Testis (tissue), 5 donors: ENCODE measurements around the gene KLHDC7A. TPM values are rescaled to one million over a fixed set of nuclear protein-coding genes. Genes with fewer than 3 reads are reported as not detected.
A peak's percentile ranks its signal among the peaks of the same experiment; 100 is the strongest.

Experiments used
- DNase-seq: peaks from one replicate; pipeline ENCODE4 v3.0.0-alpha.2; 2019
- H3K27ac ChIP-seq, 2 donors: fragments of 200-600 bp; sonication (generic); one replicate each; pipeline ENCODE4 v1.5.1; 2019
- H3K27me3 ChIP-seq: fragments of 200-600 bp; sonication (generic); one replicate; pipeline ENCODE4 v1.5.1; 2019
- H3K36me3 ChIP-seq: fragments of 200-600 bp; sonication (generic); one replicate; pipeline ENCODE4 v1.5.1; 2017; ENCODE audit warnings: low read depth; ENCODE audit errors: missing control alignments
- H3K4me1 ChIP-seq: fragments of 200-600 bp; sonication (generic); one replicate; pipeline ENCODE4 v1.5.1; 2019
- H3K4me3 ChIP-seq, 2 donors: fragments of 200-600 bp; sonication (generic); one replicate each; pipeline ENCODE4 v1.5.1; 2017 to 2019
- H3K9me3 ChIP-seq: fragments of 200-600 bp; sonication (generic); one replicate; pipeline ENCODE4 v1.5.1; 2017
- POLR2A ChIP-seq: fragments of 450-650 bp; IDR thresholded peaks from one replicate; pipeline ENCODE4 v1.6.1; 2017; ENCODE audit warnings: antibody characterized with exemption, mild to moderate bottlenecking, moderate library complexity
- WGBS, 2 donors: methylation state at CpG; one replicate each; pipeline ENCODE4 v1.1.5; 2018; 5-methylcytosine and 5-hydroxymethylcytosine counted together
- intact Hi-C: fragments of 100-400 bp; cut with DNase I; formaldehyde crosslinking; loops from one replicate; pipeline ENCODE4 v1.15.1; 2023; ENCODE audit warnings: low total_unique reads
- long read RNA-seq, 2 donors: transcript quantifications; one replicate each; lab custom pipeline, GENCODE V29; 2026
- polyA plus RNA-seq: library from polyadenylated mRNA; stranded (reverse); fragments of 350-450 nt; fragmentation: Illumina TruSeq; extraction: RNeasy Lipid Tissue Mini Kit (QIAGEN cat#74804); gene quantifications from one replicate; pipeline ENCODE4 v1.2.3, GENCODE V29; 2014; ENCODE audit warnings: low read depth, low replicate concordance; ENCODE audit not compliant: insufficient read depth
- total RNA-seq, 2 donors: library from RNA; depleted of rRNA; stranded (reverse); fragments of >200 nt; gene quantifications; one replicate each; pipeline ENCODE4 v1.2.3, GENCODE V29; 2016
- TF ChIP-seq, protein P1 (sequence below), 3 experiments: fragments of 450-650 bp in 2 of 3; fragments of 200-600 bp in 1 of 3; sonication (generic) in 1 of 3; IDR thresholded peaks; one replicate each; pipeline ENCODE4 v1.5.1; 2016 to 2019; ENCODE audit warnings: antibody characterized with exemption in 3 of 3, mild to moderate bottlenecking in 2 of 3, moderate library complexity in 1 of 3

The KLHDC7A gene
- under 1 TPM; 0.06 to 0.08 TPM for total RNA-seq
- polyA plus RNA-seq = 1.3 TPM
- long read RNA-seq, donor 1, full-length matches to known transcripts = 3 of 3 reads
- long read RNA-seq, donor 1, partial matches to known transcripts = 0 of 3 reads
- long read RNA-seq, donor 1, other reads (novel, unspliced or antisense) = 0 of 3 reads
- long read RNA-seq, donor 2 = 0 reads

DNA sequence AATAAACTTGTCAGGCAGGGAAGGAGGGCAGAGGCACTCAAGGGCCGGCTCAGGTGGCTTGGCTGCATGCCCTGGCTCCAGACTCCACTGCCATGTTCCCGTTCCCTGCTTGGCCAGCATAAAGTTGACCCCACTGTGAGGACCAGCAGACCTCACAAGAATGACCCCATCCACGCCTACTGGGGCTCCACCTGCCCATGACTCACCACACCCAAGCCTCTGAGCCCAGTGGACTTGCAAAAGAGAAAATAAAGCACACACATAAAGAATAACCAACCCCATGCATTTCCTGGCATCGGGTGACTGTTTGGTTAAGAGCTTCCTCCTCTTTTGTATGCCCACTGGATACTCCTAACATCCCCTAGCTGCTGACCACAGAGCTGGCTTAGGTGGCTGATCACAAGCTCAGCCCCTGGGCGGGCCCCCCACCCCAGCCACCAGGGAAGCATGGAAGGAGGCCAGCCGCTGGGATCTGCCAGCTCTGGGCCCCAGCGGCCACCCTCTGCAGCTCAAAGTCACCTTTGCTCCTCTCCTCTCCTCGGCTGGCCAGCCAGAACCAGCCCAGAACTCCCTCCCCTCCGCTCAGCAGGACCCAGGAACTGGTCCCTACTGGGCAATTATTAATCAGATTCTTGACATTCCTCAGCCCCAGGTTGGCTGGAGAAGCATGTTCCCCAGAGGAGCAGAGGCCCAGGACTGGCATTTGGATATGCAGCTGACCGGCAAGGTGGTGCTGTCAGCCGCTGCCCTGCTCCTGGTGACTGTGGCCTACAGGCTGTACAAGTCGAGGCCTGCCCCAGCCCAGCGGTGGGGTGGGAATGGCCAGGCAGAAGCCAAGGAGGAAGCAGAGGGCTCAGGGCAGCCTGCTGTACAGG, at the start of gene KLHDC7A:
Gene KLHDC7A (plus strand): TSS at position 616 of the 875 bp plus-strand sequence. CDS start 52 bp downstream, at position 668.
- no peak for DNase-seq
- no peaks in the 10 kb centered on the region for H3K27me3 ChIP-seq
- no peaks in the 10 kb centered on the region for H3K4me1 ChIP-seq
- H3K36me3 ChIP-seq = no peaks in the 10 kb centered on the region
- intact Hi-C loops = no loop called here
- peak within 1 kb of the TSS in 1 of 2 donors; percentile 36 for H3K4me3 ChIP-seq
- 69 to 73% methylated on average over 8 to 13 of the region's 13 CpGs for WGBS, 2 donors
- TF ChIP-seq, protein P1, sequence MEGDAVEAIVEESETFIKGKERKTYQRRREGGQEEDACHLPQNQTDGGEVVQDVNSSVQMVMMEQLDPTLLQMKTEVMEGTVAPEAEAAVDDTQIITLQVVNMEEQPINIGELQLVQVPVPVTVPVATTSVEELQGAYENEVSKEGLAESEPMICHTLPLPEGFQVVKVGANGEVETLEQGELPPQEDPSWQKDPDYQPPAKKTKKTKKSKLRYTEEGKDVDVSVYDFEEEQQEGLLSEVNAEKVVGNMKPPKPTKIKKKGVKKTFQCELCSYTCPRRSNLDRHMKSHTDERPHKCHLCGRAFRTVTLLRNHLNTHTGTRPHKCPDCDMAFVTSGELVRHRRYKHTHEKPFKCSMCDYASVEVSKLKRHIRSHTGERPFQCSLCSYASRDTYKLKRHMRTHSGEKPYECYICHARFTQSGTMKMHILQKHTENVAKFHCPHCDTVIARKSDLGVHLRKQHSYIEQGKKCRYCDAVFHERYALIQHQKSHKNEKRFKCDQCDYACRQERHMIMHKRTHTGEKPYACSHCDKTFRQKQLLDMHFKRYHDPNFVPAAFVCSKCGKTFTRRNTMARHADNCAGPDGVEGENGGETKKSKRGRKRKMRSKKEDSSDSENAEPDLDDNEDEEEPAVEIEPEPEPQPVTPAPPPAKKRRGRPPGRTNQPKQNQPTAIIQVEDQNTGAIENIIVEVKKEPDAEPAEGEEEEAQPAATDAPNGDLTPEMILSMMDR (IDR thresholded peaks at IDR 0.05) = no peak
- no peak for TF ChIP-seq POLR2A
- H3K27ac ChIP-seq = no peak within 1 kb of the TSS
- H3K9me3 ChIP-seq = no peaks in the 10 kb centered on the region

DNA sequence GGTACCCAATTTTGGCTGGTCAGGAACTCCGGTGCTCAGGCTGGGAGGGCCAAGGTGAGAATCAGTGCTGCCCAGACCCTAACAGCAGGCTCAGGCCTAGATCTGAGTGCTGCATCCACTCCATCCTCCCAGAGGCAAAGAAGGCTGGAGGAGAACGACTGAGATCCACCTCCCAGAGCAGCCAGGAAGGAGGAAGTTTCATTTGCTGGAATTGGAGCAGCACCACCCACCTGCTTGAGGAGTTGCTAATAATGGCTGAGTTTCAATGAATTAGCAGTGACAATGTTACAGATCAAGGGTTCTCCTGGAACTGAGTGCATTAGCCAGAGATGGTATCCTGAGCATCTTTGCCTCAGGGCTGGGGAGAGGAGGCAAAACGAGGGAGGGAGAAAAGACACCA, 46.7 kb upstream of the KLHDC7A start:
- H3K27ac ChIP-seq = no peak overlapping the region
- no peak for TF ChIP-seq POLR2A
- TF ChIP-seq, protein P1 (IDR thresholded peaks at IDR 0.05) = no peak
- H3K9me3 ChIP-seq = no peaks in the 10 kb centered on the region
- no peak for DNase-seq
- no peaks in the 10 kb centered on the region for H3K36me3 ChIP-seq
- intact Hi-C loops = no loop called here
- H3K4me1 ChIP-seq = no peaks in the 10 kb centered on the region
- H3K27me3 ChIP-seq = no peaks in the 10 kb centered on the region
- WGBS, 2 donors = 57 to 69% methylated on average over 2 to 3 of the region's 3 CpGs
- H3K4me3 ChIP-seq = no peak overlapping the region

DNA sequence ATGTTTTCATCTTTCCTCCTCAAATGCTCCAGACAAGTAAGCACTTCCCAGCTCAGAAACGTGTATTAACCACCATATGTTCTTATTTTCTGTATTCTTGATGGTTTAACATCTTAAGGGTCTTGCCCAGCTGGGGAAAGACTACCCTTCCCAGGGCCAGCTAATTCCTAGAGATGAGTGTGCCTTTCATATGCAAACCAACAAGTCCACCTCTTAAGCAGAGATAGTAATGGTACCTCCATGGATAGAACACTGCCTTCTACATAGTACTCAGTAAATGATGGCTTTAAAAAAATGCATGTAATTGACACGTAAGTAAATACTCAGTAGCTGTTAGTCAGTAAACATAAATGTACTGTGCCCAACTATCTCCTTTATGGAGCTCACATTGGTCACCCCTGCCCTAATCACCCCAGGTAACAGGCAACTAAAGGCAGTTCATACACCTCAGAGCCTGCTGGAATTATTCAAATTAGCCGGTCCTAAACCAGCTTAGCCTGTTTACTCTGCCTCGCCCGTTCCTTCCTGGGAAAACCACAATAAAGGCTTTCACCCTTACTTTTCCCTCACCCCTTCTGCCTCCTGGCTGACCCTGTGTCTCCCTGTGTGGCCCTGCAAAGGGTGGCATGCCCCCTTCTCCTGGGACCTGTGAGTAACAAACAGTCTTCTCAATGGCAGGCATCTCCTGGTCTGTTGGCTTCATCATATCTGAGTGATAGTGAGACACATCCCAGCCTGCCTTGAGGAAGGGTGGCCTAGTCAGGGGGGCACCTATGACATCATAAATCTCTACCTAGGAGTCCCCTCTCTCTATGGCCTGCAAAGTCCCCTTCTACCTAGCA, 40.1 kb upstream of the KLHDC7A start:
- DNase-seq = no peak
- no peaks in the 10 kb centered on the region for H3K9me3 ChIP-seq
- H3K4me3 ChIP-seq = no peak overlapping the region
- TF ChIP-seq, protein P1 (IDR thresholded peaks at IDR 0.05) = no peak
- no peak for TF ChIP-seq POLR2A
- intact Hi-C loops = no loop called here
- no peaks in the 10 kb centered on the region for H3K27me3 ChIP-seq
- no peaks in the 10 kb centered on the region for H3K36me3 ChIP-seq
- H3K4me1 ChIP-seq = no peaks in the 10 kb centered on the region
- H3K27ac ChIP-seq = no peak overlapping the region
- WGBS, 2 donors = 65 to 68% methylated on average over 5 of the region's 5 CpGs

DNA sequence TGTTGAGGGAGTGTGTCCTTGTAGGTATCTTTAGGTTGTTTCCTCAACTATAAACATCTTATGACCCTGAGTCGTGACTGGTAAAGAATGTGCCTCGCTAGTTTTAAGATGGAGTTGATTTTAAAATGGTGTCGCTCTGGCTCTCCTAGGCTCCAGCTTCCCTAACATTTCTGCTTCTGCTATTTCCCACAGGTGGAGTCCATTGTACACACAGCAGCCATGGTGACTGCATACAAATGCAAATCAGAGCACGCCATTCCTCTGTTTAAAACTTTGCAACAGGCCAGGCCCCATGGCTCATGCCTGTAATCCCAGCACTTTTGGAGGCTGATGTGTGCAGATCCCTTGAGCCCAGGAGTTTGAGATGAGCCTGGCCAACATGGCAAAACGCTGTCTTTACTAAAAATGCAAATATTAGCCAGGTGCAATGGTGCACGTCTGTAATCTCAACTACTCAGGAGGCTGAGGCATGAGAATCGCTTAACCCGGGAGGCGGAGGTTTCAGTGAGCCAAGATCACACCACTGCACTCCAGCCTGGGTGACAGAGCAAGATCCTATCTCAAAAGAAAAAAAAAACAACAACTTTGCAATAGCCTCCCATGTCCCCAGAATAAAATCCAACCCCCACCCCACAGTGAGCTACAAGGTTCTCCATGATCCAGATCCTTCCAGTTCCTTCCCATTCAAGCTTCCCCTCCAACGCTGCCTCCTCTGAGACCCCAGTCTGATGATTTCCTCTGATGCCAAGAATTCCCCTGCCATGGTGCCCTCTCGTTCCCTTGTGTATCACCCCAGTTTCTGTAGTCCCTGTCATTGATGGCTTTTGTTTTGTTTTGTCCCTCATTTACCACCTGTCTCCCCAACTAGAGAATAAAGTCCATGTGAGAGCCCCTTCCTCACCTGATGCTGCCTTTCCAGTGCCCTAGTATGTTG, 36.9 kb upstream of the KLHDC7A start:
- Histone ChIP-seq H3K27me3 (no peaks in the 10 kb centered on the region), H3K4me3 (no peak overlapping the region), H3K36me3 (no peaks in the 10 kb centered on the region), H3K9me3 (no peaks in the 10 kb centered on the region), H3K27ac (no peak overlapping the region), H3K4me1 (no peaks in the 10 kb centered on the region)
- 76 to 79% methylated on average over 11 of the region's 11 CpGs for WGBS, 2 donors
- DNase-seq = no peak
- intact Hi-C loops = no loop called here
- no peak for TF ChIP-seq POLR2A
- TF ChIP-seq, protein P1 (IDR thresholded peaks at IDR 0.05) = no peak
